ENCODE results near the gene LAIR1. TPM values are rescaled to one million over a fixed set of nuclear protein-coding genes. Genes with fewer than 3 reads are reported as not detected.

Gene LAIR1
- total RNA-seq, 1 donor from 2014 or later, result not detected

GRCh38 chr19:54317108-54317964 is 47.4 kb downstream of the LAIR1 start:
- H3K9me3 Mint-ChIP-seq (ENCODE audit: unreplicated experiment), result peaks cover 13% of the 10 kb centered on the region
- no peak overlapping the region for H3K4me3 Mint-ChIP-seq (ENCODE audit: unreplicated experiment)
- no peak for TF ChIP-seq CTCF (IDR thresholded peaks at IDR 0.05)
- no peaks in the 10 kb centered on the region for H3K4me1 Mint-ChIP-seq (ENCODE audit: unreplicated experiment)
- no peaks in the 10 kb centered on the region for H3K36me3 Mint-ChIP-seq (ENCODE audit: unreplicated experiment)
- no peak overlapping the region for H3K27ac Mint-ChIP-seq (ENCODE audit: unreplicated experiment)
- no peaks in the 10 kb centered on the region for H3K27me3 Mint-ChIP-seq (ENCODE audit: unreplicated experiment)
- DNase-seq (ENCODE audit: extremely low spot score, unreplicated experiment), result no peak

GRCh38 chr19:54316746-54317107 is 48.0 kb downstream of the LAIR1 start:
- DNase-seq (ENCODE audit: extremely low spot score, unreplicated experiment), result no peak
- no peaks in the 10 kb centered on the region for H3K27me3 Mint-ChIP-seq (ENCODE audit: unreplicated experiment)
- TF ChIP-seq CTCF (IDR thresholded peaks at IDR 0.05), result no peak
- peaks cover 8% of the 10 kb centered on the region for H3K9me3 Mint-ChIP-seq (ENCODE audit: unreplicated experiment)
- no peak overlapping the region for H3K4me3 Mint-ChIP-seq (ENCODE audit: unreplicated experiment)
- no peaks in the 10 kb centered on the region for H3K36me3 Mint-ChIP-seq (ENCODE audit: unreplicated experiment)
- H3K4me1 Mint-ChIP-seq (ENCODE audit: unreplicated experiment), result no peaks in the 10 kb centered on the region
- no peak overlapping the region for H3K27ac Mint-ChIP-seq (ENCODE audit: unreplicated experiment)

GRCh38 chr19:54315956-54316355 is 48.8 kb downstream of the LAIR1 start:
- no peak for TF ChIP-seq CTCF (IDR thresholded peaks at IDR 0.05)
- no peaks in the 10 kb centered on the region for H3K36me3 Mint-ChIP-seq (ENCODE audit: unreplicated experiment)
- H3K4me1 Mint-ChIP-seq (ENCODE audit: unreplicated experiment), result no peaks in the 10 kb centered on the region
- H3K9me3 Mint-ChIP-seq (ENCODE audit: unreplicated experiment), result peaks cover under 1% of the 10 kb centered on the region
- no peak for DNase-seq (ENCODE audit: extremely low spot score, unreplicated experiment)
- no peak overlapping the region for H3K4me3 Mint-ChIP-seq (ENCODE audit: unreplicated experiment)
- no peak overlapping the region for H3K27ac Mint-ChIP-seq (ENCODE audit: unreplicated experiment)
- no peaks in the 10 kb centered on the region for H3K27me3 Mint-ChIP-seq (ENCODE audit: unreplicated experiment)

GRCh38 chr19:54312436-54313377 is 52.0 kb downstream of the LAIR1 start, which contains the start of gene LILRA5:
TSS of gene LILRA5 (minus strand) at chr19:54313166. CDS start at chr19:54313019, 147 bp downstream.
- H3K4me3 Mint-ChIP-seq (ENCODE audit: unreplicated experiment), result no peak within 1 kb of the TSS
- no peak within 1 kb of the TSS for H3K27ac Mint-ChIP-seq (ENCODE audit: unreplicated experiment)
- H3K4me1 Mint-ChIP-seq (ENCODE audit: unreplicated experiment), result no peaks in the 10 kb centered on the region
- no peaks in the 10 kb centered on the region for H3K36me3 Mint-ChIP-seq (ENCODE audit: unreplicated experiment)
- DNase-seq (ENCODE audit: extremely low spot score, unreplicated experiment), result no peak
- H3K27me3 Mint-ChIP-seq (ENCODE audit: unreplicated experiment), result no peaks in the 10 kb centered on the region
- TF ChIP-seq CTCF (IDR thresholded peaks at IDR 0.05), result no peak
- H3K9me3 Mint-ChIP-seq (ENCODE audit: unreplicated experiment), result no peaks in the 10 kb centered on the region

DNA sequence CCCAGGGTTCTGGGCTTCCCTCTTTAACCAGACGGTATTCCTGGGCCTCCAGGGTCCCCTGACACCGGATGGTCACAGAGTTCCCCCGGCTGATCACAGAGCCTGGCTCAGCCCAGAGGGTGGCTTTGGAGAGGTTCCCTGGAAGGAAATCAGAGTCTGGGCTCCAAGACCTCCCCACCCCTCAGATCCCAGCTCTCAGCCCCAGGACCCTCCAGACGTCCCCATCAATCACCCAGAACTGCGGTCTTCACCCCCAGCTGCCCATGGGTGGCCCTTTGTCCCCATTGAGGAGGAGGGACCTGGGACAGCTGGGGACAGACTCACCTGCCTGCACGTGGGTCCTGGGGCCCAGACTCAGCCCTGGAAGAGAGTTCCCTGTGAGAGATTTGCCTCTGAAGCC is 52.7 kb downstream of the LAIR1 start:
- H3K27me3 Mint-ChIP-seq (ENCODE audit: unreplicated experiment), result no peaks in the 10 kb centered on the region
- H3K36me3 Mint-ChIP-seq (ENCODE audit: unreplicated experiment), result no peaks in the 10 kb centered on the region

More for the DNA sequence above, 52.7 kb downstream of the LAIR1 start:
- Mint-ChIP-seq H3K4me1 (ENCODE audit: unreplicated experiment) (no peaks in the 10 kb centered on the region), H3K9me3 (ENCODE audit: unreplicated experiment) (no peaks in the 10 kb centered on the region), H3K4me3 (ENCODE audit: unreplicated experiment) (no peak overlapping the region), H3K27ac (ENCODE audit: unreplicated experiment) (no peak overlapping the region)
- no peak for DNase-seq (ENCODE audit: extremely low spot score, unreplicated experiment)
- no peak for TF ChIP-seq CTCF (IDR thresholded peaks at IDR 0.05)

Data from osteocyte (in vitro differentiated cells).